ENCODE results near the gene COL25A1. TPM values are rescaled to one million over a fixed set of nuclear protein-coding genes. Genes with fewer than 3 reads are reported as not detected.

Gene COL25A1
- total RNA-seq, 1 donor from 2014 or later = 5.6 TPM

- H3K36me3 ChIP-seq = no peaks in the 10 kb centered on the region
- no peak for DNase-seq (ENCODE audit: low spot score in 2 of 2)
- H3K4me1 ChIP-seq = peaks cover 0 to 13% of the 10 kb centered on the region in 2 donors
- H3K4me3 ChIP-seq = no peak overlapping the region
- intact Hi-C loops (cut with DNase I) = loop anchor here (2.0 kb wide), 1 partner anchor 39 kb away; the partner anchor contains the start of gene COL25A1
- peak overlapping the region; percentile 18 to 74 for H3K27ac ChIP-seq
- no peaks in the 10 kb centered on the region for H3K9me3 ChIP-seq
- no peak for TF ChIP-seq CTCF (IDR thresholded peaks at IDR 0.05)
- H3K27me3 ChIP-seq = no peaks in the 10 kb centered on the region
These were observed 38.7 kb downstream of the COL25A1 start for GRCh38 chr4:109263721-109264120.

DNA sequence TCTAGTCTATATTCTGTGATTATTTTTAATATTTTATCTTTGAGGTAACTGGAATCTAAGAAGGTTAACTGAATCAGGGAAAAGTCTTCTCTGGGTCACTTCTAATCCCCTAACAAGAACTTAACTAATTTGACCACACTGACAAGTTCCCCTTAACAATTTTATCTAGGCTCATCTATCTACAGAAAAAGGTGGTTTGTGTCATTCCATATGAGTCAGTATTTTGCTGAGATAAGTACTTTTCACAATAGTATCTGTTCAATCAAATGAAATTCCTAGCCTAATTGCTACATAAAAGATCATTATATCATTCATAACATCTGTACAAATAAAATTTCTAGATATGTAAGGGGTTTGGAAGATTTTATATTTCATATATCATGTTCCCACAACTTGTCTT, 45.6 kb downstream of the COL25A1 start:
- H3K9me3 ChIP-seq = no peaks in the 10 kb centered on the region
- H3K4me3 ChIP-seq = no peak overlapping the region
- TF ChIP-seq CTCF (IDR thresholded peaks at IDR 0.05) = no peak
- no peaks in the 10 kb centered on the region for H3K36me3 ChIP-seq
- H3K4me1 ChIP-seq = no peaks in the 10 kb centered on the region
- intact Hi-C loops (cut with DNase I) = loop anchor here (10.0 kb wide), 1 partner anchor 62 kb away; no protein-coding TSS in a partner anchor
- DNase-seq (ENCODE audit: low spot score in 2 of 2) = no peak
- H3K27me3 ChIP-seq = no peaks in the 10 kb centered on the region
- H3K27ac ChIP-seq = no peak overlapping the region

DNA sequence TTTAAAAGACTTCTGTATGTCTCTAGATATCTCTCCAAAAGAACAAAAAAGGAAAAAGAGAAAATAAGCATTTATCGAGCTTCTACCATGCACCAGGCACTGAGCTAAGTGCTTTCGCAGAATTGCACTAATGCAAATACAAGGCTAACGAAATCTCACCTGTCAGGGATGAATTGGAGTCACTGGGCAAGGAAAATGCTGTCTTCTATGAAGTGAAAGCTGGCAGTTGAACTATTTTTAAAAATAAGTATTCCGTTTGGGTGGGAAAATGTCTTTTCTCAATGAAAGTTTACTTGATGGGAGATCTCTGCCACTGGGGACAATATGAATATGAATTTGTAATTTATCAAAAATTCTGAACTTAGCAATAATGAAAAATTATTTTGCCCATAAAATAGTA, 47.6 kb downstream of the COL25A1 start:
- H3K4me1 ChIP-seq = no peaks in the 10 kb centered on the region
- intact Hi-C loops (cut with DNase I) = loop anchor here (10.0 kb wide), 1 partner anchor 60 kb away; no protein-coding TSS in a partner anchor
- H3K36me3 ChIP-seq = no peaks in the 10 kb centered on the region
- no peak for DNase-seq (ENCODE audit: low spot score in 2 of 2)
- TF ChIP-seq CTCF (IDR thresholded peaks at IDR 0.05) = no peak
- no peaks in the 10 kb centered on the region for H3K27me3 ChIP-seq
- no peaks in the 10 kb centered on the region for H3K9me3 ChIP-seq
- no peak overlapping the region for H3K4me3 ChIP-seq
- no peak overlapping the region for H3K27ac ChIP-seq

- Histone ChIP-seq H3K27me3 (no peaks in the 10 kb centered on the region), H3K4me3 (no peak overlapping the region), H3K36me3 (no peaks in the 10 kb centered on the region), H3K9me3 (no peaks in the 10 kb centered on the region), H3K27ac (no peak overlapping the region), H3K4me1 (no peaks in the 10 kb centered on the region)
- no peak for DNase-seq (ENCODE audit: low spot score in 2 of 2)
- intact Hi-C loops (cut with DNase I) = loop anchor here (10.0 kb wide), 1 partner anchor 57 kb away; no protein-coding TSS in a partner anchor
- no peak for TF ChIP-seq CTCF (IDR thresholded peaks at IDR 0.05)
These were observed 51.1 kb downstream of the COL25A1 start for GRCh38 chr4:109251396-109251795.

- H3K4me1 ChIP-seq = no peaks in the 10 kb centered on the region
- no peak for DNase-seq (ENCODE audit: low spot score in 2 of 2)
- no peaks in the 10 kb centered on the region for H3K36me3 ChIP-seq
- intact Hi-C loops (cut with DNase I) = no loop called here
- H3K27me3 ChIP-seq = no peaks in the 10 kb centered on the region
- H3K9me3 ChIP-seq = no peaks in the 10 kb centered on the region
- H3K27ac ChIP-seq = no peak overlapping the region
- no peak overlapping the region for H3K4me3 ChIP-seq
- no peak for TF ChIP-seq CTCF (IDR thresholded peaks at IDR 0.05)
These were observed 54.0 kb downstream of the COL25A1 start for GRCh38 chr4:109248322-109248900.

Measured in ascending aorta (tissue), 2 donors.